Activated gamma-delta T cell treated with anti-CD3 and anti-CD28 coated beads, Interleukin-2, amount 50 U/mL, for 16 hours (primary cell): ENCODE measurements around the gene PCYT2.
"Not testable (repeated sequence)": the region's sequence is repeated elsewhere in the genome, so short reads cannot be mapped to it uniquely, and the experiment has no call there.

ENCODE experiments used
- DNase-seq: peaks from one replicate; pipeline ENCODE4 v3.0.0-alpha.2; 2020; ENCODE audit warnings: low read depth

The PCYT2 gene

DNA sequence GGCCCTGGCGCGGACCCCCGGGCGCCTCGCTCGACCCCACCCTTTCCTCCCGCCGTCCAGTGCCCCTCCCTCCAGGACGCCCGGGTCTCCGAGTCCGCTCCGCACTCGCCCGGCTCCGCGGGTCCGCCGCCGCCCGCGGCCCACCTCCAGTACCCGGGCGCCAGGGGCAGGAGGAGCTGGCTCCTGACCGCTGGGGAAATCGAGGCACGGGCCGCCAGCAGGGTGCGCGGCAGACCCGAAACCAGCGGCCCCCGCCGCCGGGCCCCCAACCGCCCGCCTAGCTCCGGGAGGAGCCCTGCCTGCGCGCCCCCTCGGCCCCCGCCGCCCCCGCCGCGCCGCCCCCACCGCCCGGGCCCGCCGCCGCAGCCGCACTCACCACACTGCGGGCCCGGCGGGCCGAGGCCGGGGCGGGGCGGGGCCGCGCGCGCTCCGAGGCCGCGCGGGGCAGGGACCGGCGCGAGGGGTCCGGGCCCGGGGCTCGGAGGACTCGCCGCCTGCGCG is 16.0 kb upstream of the PCYT2 start:
- no peak for DNase-seq

- DNase-seq, result peak; percentile 45
Observed at GRCh38 chr17:81926451-81927151, 15.4 kb upstream of the PCYT2 start.

DNA sequence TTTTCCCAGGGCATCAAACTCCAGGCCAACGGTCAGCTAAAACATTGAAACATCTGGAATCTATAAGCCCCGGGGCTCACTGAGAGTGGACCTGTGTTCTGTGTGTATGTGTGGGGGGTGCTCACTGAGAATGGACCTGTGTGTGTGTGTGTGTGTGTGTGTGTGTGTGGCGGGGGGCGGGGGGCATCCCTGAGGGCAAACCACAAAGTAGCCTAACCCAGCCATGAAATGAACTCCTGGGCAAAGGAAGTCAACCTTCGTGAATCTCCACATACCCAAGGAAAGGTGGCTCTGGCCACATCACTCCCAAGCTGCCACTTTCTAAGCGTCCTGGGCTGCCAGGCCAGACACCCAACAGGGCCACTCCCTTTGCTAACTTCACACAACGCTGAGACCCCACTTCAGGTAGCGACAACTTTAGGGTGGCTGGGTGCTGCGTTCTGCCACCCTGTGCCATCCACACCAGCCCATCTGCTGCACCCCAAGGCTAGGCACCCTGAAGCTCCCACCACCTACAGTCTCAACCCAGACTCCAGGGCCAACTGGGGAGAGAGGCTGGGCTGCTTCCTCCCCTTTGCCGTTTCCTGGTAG is 14.8 kb upstream of the PCYT2 start:
- DNase-seq, result no peak

GRCh38 chr17:81924557-81925532 is 13.6 kb upstream of the PCYT2 start:
- DNase-seq, result no peak

DNA sequence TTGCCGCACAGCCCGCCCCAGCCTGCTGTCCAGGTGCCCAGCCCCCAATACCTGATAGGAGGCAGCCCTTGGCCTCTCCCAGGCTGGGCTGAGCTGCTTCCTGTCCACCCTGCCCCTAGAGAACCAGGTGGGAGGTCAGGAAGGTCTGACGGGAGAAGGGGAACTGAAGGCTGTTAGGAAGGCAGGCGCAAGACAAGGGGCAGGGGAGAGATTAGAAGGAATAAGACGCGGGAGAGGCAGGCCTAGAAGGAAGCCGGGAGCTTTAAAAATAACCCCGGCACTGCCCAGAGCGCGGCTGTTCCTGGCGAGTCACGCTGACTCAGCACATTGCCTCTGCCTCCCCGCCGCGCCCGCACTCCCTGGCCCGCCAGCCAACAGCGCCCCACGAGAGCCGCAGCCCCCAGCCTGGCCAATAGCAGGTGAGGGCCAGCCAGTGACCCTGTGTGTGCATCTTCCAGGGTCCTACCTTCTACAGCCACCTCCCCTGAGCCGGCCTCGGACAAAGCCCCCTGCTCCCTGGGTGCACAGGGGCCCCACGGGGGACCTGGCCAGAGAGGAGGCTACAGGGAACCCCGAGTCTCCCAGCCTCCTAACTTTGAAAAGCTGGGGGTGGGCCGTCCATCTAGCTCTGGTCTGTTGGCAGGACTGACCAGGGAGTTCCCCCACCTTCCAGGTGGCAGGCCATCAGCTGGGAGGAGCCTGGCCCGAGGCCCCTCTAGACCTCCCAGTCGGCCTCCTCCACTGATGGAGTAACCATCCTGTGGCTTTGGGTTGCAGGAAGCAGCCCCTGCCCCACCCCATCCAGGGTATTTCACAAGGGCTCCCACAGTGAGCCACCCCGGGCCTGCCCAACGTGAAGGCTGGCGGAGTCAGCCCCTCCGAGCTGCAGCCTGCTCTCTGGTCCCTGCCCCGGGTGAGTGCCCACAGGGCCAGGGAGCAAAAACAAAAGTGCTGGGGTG is 12.4 kb upstream of the PCYT2 start:
- no peak for DNase-seq

- no peak for DNase-seq
Observed at GRCh38 chr17:81922566-81923301, 11.5 kb upstream of the PCYT2 start.

DNA sequence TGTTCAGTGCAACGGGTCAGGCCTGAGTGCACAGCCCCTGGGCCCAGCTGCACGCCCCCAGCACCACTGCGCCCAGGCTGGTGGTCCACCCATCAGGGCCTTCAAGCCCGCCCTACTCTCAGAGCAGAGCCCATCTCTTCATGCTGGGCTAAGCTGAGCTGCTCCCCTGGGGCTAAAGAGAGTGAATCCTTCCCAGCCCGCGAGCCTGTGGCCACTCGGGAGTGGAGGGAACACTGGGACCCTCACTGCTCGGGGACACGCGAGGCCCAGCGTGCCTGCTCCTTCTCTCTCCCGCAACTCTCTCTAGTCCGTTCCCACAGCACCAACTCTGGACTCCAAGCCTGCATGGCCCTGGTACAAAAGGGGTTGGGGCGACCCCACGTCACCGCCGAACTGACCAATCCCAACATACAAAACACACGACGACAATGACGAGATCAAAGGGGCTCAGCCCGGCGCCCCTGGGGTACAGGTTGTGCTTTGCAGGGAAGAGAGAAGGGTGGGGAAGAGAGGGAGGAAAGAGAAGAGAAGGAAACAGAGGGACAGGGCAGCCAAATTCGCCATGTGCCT is 10.9 kb upstream of the PCYT2 start:
- DNase-seq, result no peak

DNA sequence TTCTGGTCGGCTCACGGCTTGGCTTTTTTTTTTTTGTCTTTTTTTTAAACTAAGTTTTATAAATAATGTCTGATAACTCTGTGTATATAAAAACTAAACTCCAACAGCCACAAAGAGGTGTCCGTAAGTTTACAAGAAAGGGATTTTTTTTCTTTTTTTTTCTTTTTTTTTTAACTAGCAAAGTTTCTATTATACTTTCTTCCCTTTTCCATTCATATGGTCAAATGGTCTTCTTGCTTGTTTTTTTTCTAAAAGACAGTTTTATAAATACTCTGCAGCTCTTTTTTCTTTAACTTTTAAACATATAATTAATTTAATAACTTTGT is 10.3 kb upstream of the PCYT2 start:
- no peak for DNase-seq

DNA sequence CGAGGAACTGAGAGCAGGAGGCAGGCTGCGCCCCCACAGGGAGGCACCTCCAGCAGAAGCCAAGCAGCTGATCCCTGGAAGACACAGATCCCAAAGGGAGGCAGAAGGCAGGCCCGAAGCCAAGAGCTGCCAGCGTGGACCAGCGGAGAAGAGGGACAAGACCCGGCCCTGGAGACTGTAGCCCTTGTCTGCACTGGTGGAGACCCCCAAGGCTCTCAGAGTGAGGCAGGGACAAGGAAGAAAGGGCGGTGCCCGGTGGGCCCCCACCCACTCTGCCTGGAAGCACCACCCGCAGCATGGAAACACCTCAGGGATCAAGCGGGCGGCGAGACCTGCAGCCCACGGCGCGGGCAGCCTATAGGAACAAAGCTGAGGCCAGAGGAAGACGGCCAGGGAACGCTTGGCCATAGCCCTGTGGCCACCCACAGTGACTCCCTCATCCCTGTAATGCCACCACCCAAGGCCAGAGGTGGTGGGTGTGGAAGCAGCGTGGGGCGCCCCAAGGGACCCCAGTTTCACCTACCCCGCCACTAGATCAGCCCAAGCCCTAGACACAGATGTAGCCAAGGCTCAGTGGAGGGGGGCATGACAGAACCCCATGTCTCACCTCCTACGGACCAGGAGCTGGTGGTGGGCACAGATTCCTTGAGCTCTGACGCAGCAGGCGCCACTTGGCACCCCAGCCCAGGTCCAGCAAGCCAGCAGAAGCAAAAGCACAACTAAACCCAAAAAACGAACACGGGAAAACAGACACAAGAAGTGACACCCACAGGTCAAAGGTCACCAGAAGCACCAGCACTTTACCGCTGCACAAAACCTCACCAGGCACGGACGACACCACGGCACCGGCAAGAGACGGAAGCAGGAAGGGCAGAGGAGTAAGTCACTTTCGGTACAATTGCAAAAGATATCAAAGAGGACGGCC is 9.7 kb upstream of the PCYT2 start:
- DNase-seq, result no peak

DNA sequence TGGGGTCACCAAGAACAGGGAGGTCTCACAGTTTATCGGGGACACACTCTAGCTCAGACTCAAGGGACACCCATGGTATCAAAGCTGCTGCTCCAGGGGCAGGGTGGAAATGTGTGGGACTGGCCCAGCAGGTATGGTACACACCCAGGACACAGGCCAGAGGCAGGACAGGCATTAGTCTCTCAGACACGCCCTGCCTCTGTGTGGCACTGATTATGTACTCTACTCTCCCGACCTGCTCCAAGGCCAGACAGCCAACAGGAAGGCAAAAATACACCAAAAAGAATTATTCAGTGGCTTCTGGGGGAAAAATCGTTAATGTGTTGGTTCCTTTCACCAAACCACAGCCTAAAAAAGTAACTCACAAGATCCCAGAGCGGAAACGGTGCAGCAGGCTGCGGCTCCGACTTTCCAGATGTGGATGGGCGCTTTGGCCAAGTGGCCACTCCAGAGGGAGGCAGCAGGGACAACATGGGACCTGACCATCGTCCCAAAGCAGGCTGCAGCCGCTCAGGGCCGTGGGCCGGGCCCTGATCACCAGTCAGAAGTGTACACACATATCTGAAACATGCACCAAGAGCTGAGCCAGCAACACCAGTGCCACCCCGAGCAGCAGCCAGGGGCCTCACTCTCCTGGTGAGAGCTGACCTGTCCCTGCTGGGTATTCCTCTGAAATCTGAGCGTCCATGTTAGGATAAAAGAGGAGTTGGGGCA is 7.8 kb upstream of the PCYT2 start:
- DNase-seq, result no peak

DNA sequence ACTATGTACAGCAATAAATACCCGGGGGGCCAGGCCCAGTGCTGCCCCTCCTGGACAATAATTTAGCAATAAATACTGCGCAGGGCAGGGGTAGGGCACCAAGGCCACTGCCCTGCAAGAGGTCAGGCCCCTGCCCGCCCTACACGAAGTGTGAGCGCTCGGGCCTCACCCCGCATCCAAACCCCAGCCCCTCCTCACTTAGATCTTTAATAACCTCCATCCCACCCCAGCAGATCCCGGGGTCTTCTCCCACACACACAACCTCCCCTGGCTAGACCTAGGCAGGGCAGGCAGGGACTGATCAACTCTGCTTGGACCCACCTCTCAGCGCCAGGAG is 7.1 kb upstream of the PCYT2 start:
- not testable (repeated sequence) for DNase-seq

DNA sequence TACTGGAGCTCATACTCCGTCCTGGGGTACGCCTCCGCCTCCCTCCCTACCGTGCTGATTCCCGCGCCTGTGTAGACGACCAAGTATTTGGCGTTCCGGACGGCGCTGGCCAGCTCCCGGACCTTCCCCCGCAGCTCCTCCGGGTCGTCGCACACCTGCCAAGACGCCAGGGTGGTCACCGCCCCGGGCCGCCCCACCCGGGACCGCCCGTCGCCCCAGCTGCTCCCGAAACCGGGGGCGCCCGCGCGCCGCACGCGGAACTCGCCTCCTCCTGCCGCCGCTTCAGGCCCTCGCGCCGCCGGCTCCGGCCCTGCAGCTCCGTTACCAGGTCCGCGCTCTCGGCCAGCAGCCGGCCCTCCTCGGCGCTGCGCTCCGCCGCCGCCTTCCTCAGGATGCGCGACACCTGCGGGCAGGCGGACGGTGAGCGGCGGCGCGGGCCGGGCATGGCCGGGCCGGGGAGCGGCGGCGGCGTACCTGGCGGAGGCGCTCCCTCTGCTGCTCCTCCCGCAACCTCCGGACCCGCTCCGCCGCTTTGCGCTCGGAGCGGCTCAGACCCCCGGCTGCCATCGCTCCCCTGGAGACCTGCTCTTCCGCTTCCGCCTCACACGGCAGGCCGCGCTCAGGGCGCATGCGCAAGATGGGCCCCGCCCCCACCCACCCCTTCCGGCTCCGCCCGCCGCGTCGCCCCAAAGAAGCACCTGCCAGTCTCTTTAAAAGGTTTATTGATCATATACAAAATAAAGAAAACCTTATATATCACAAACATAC is 6.5 kb upstream of the PCYT2 start, which contains the start of gene SIRT7:
Gene SIRT7 (minus strand): TSS at position 612 of the 768 bp plus-strand sequence. CDS start 45 bp downstream, at position 567.
- DNase-seq, result peak; percentile 67

GRCh38 chr17:81916234-81917001 is 5.2 kb upstream of the PCYT2 start:
- no peak for DNase-seq

DNA sequence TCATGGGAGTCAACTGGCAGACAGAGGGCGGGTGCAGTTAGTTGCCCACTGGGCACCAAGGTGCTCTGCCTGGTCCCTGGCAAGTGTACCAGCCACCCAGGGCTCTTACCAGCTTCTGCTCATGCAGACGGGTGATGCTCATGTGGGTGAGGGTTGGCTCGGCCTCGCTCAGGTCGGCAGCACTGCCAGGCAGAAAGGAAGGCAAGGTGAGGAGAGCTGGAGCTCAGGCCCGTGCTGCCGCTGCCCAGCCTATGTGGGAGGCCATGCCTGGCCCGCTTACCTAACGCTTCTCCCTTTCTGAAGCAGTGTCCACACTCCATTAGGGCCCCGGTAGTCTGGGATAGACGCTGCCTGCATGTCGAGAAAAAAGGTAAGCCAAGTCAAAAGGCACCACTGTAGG is 4.1 kb upstream of the PCYT2 start:
- DNase-seq, result no peak

- no peak for DNase-seq
Observed at GRCh38 chr17:81914103-81914850, 3.1 kb upstream of the PCYT2 start.

- no peak for DNase-seq
Observed at GRCh38 chr17:81913394-81914102, 2.3 kb upstream of the PCYT2 start.
